Measurements from ENCODE around the gene GPR137B.

The GPR137B gene

DNA sequence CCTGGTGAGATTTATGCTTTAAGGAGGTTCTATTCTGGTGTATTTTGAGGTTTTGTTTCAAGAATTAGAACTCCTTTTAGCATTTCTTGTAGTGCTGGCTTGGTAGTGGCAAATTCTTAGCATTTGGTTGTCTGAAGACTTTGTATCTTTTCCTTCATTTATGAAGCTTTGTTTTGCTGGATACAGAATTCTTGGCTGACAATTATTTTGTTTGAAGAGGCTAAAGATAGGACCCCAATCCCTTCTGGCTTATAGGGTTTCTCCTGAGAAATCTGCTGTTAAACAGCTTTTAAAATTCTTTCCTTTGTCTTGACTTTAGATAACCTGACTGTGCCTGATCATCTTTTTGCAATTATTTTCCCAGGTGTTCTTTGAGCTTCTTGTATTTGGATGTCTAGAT, 58.6 kb downstream of the GPR137B start:
- DNase-seq (ENCODE audit: low read depth): no peak

GRCh38 chr1:236201786-236202185, 59.4 kb downstream of the GPR137B start:
- no peak for DNase-seq (ENCODE audit: low read depth)

- DNase-seq (ENCODE audit: low read depth): no peak
Observed at GRCh38 chr1:236204039-236204438, 61.7 kb downstream of the GPR137B start.

- no peak for DNase-seq (ENCODE audit: low read depth)
Observed at GRCh38 chr1:236204656-236205055, 62.3 kb downstream of the GPR137B start.

- DNase-seq (ENCODE audit: low read depth): no peak
Observed at GRCh38 chr1:236206548-236206947, 64.2 kb downstream of the GPR137B start.

GRCh38 chr1:236207121-236207520, 64.8 kb downstream of the GPR137B start:
- DNase-seq (ENCODE audit: low read depth): no peak

- DNase-seq (ENCODE audit: low read depth): no peak
Observed at GRCh38 chr1:236207569-236207968, 65.2 kb downstream of the GPR137B start.

DNA sequence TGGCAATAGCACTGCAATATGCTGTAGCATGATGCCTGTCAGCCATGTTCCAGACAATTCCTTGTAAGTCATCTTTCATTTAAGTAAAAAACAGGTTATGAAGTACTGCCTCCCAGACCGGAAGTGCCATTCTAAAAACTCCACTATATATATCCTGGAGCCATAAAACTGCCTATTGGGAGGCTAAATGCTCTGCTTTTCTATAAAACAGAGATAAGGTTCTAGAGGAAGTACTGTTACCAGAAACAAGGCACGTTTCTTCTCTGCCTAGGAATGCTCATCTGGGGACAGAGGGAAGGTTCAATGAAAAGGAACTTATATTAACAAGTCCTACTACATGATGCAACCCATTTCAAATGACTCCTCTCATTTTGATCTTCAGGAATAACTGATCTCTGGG, 66.8 kb downstream of the GPR137B start:
- DNase-seq (ENCODE audit: low read depth): no peak

GRCh38 chr1:236209713-236210112, 67.4 kb downstream of the GPR137B start:
- DNase-seq (ENCODE audit: low read depth): no peak

DNA sequence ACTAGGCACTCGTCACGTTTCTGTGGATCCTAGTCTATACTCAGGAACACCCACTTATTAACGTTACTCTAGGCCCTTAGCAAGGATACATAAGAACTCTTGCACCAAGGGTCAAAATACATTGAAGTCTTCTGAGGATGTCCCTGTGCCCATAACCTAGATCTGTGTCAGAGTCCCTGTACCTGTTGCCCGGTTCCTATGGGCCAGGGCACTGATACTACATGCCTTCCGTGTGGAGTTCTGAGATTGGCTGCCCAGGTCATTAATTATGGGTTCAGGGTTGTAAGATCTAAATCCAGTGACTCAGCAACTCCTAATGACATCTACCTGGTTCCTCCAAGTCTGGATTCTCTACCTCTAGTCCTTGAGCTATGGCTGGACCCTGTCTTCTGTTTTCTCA, 69.5 kb downstream of the GPR137B start:
- no peak for DNase-seq (ENCODE audit: low read depth)

- DNase-seq (ENCODE audit: low read depth): no peak
Observed at GRCh38 chr1:236213534-236213933, 71.2 kb downstream of the GPR137B start.

GRCh38 chr1:236214761-236215160, 72.4 kb downstream of the GPR137B start:
- DNase-seq (ENCODE audit: low read depth): no peak

GRCh38 chr1:236220473-236220872, 78.1 kb downstream of the GPR137B start:
- no peak for DNase-seq (ENCODE audit: low read depth)

GRCh38 chr1:236222632-236223031, 80.3 kb downstream of the GPR137B start:
- DNase-seq (ENCODE audit: low read depth): no peak

GRCh38 chr1:236228411-236228810, 86.1 kb downstream of the GPR137B start:
- no peak for DNase-seq (ENCODE audit: low read depth)

GRCh38 chr1:236235116-236235515, 92.8 kb downstream of the GPR137B start:
- DNase-seq (ENCODE audit: low read depth): no peak

GRCh38 chr1:236239092-236239585, 96.8 kb downstream of the GPR137B start:
- DNase-seq (ENCODE audit: low read depth): no peak

DNA sequence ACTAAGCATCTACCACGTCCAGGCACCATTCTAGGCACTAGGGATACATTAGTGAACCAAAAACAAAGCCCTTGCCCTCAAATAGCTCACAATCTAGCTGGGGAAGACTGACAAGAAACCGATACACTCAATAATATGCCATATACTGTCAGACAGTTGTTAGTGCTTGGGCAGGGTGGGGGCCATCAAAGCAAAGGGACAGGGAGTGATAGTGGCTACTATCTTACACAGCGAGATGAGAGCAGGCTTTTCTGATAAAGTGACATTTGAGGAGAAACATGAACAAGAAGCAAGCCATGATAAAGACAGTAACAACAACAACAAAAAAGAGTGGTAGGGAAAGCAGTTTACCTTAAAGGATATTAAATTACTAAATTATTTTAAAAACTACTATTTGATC, 98.3 kb downstream of the GPR137B start:
- DNase-seq (ENCODE audit: low read depth): no peak

DNA sequence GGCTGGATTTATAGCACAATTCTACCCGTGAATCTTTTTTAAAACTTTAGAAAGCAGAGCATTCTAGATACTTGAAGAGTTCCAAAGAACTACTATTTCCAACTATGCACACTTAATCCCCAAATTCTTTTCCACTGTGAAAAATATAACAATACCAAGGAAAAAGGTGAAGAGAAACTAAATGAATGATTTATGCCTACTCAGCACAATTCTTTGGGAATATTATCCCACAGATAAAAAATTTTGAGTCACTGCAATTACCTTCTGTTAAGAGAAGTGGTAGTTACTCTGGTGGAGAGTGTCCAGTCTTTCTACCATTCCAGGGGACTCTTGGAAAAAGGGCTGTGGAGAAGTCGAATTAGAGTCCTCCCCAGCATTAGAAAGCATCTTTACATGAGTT, 100.2 kb downstream of the GPR137B start:
- DNase-seq (ENCODE audit: low read depth): no peak

GRCh38 chr1:236247286-236247685, 104.9 kb downstream of the GPR137B start:
- no peak for DNase-seq (ENCODE audit: low read depth)

DNA sequence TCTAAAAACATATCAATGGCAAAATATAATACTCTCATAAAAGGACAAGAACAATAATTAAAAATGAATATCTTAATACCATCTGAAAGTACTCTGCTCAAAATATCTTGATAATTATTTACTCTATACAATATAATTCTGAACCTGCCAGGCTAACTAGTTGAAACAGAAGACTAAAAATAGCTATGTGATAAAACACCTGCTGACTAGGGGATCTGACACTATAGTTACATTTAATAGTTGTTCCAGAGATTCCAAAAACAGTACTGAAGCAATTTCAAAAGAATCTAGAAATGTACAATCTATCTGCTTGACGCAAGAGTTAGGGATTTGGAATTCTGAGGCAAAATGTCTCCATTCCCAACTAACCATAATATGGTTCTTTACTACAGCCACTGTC, 109.2 kb downstream of the GPR137B start:
- no peak for DNase-seq (ENCODE audit: low read depth)

- no peak for DNase-seq (ENCODE audit: low read depth)
Observed at GRCh38 chr1:236253119-236253518, 110.8 kb downstream of the GPR137B start.

GRCh38 chr1:236253918-236254637, 111.7 kb downstream of the GPR137B start:
- DNase-seq (ENCODE audit: low read depth): no peak

GRCh38 chr1:236257216-236257615, 114.9 kb downstream of the GPR137B start:
- no peak for DNase-seq (ENCODE audit: low read depth)
